GM23248 (cell line): Measurements from ENCODE around the gene SLC4A4.

Experiments
- EZH2 ChIP-seq: fragments of 200-600 bp; sonication (generic); IDR thresholded peaks from 2 replicates; pipeline ENCODE4 v1.6.1; 2018; ENCODE audit warnings: antibody characterized with exemption, mild to moderate bottlenecking; ENCODE audit not compliant: insufficient read depth, poor library complexity, severe bottlenecking
- EZH2phosphoT487 ChIP-seq: fragments of 200-600 bp; sonication (generic); IDR thresholded peaks from 2 replicates; pipeline ENCODE4 v1.6.1; 2018; ENCODE audit warnings: antibody characterized with exemption, moderate library complexity, mild to moderate bottlenecking, low read depth; ENCODE audit not compliant: insufficient read depth

- TF ChIP-seq EZH2phosphoT487 (no peak), EZH2 (no peak)
Measured at GRCh38 chr4:71607780-71608677, 269.2 kb downstream of the SLC4A4 start.
